HG03095 (cell line): ENCODE results near the gene MYCBPAP.

Experiments
- ATAC-seq: cut with Tn5 transposase; IDR thresholded peaks from one replicate; pipeline ENCODE4 v1.9.1; 2021; ENCODE audit warnings: moderate library complexity; ENCODE audit not compliant: unreplicated experiment

MYCBPAP gene

GRCh38 chr17:50507871-50508572 lies at the start of gene MYCBPAP:
MYCBPAP (plus strand) TSS chr17:50508439; CDS start chr17:50508675, 236 bp downstream.
- ATAC-seq, result no peak

GRCh38 chr17:50458701-50459676 lies 49.2 kb upstream of the MYCBPAP start:
- ATAC-seq, result no peak

- ATAC-seq, result no peak
These were observed 48.5 kb upstream of the MYCBPAP start for GRCh38 chr17:50459756-50460155.

- no peak for ATAC-seq
These were observed 47.3 kb upstream of the MYCBPAP start for GRCh38 chr17:50460831-50461526.

GRCh38 chr17:50461550-50462132 lies 46.6 kb upstream of the MYCBPAP start:
- ATAC-seq, result no peak

- no peak for ATAC-seq
These were observed 45.8 kb upstream of the MYCBPAP start for GRCh38 chr17:50462446-50462845.

- no peak for ATAC-seq
These were observed 44.1 kb upstream of the MYCBPAP start for GRCh38 chr17:50464121-50464520.

GRCh38 chr17:50464736-50465135 lies 43.5 kb upstream of the MYCBPAP start:
- ATAC-seq, result no peak

GRCh38 chr17:50465171-50465570 lies 43.1 kb upstream of the MYCBPAP start:
- ATAC-seq, result no peak

- no peak for ATAC-seq
These were observed 42.6 kb upstream of the MYCBPAP start for GRCh38 chr17:50465635-50466034.

GRCh38 chr17:50466371-50467113 lies 41.7 kb upstream of the MYCBPAP start:
- no peak for ATAC-seq

GRCh38 chr17:50467114-50467854 lies 41.0 kb upstream of the MYCBPAP start:
- ATAC-seq, result no peak

GRCh38 chr17:50467855-50468303 lies 40.4 kb upstream of the MYCBPAP start:
- no peak for ATAC-seq

- no peak for ATAC-seq
These were observed 39.7 kb upstream of the MYCBPAP start, which contains the start of gene CHAD for GRCh38 chr17:50468304-50469207. CHAD (minus strand) TSS chr17:50468880; CDS start chr17:50468813, 67 bp downstream.

GRCh38 chr17:50469208-50469605 lies 39.0 kb upstream of the MYCBPAP start:
- no peak for ATAC-seq

GRCh38 chr17:50469671-50470305 lies 38.5 kb upstream of the MYCBPAP start:
- no peak for ATAC-seq

- ATAC-seq, result no peak
These were observed 37.8 kb upstream of the MYCBPAP start for GRCh38 chr17:50470426-50470825.
